Fibroblast of upper back skin (primary cell): Measurements from ENCODE around the gene SLC5A2.
"Not testable (repeated sequence)": the region's sequence is repeated elsewhere in the genome, so short reads cannot be mapped to it uniquely, and the experiment has no call there.

Source experiments
- DNase-seq: peaks from one replicate; pipeline ENCODE4 v3.0.0-alpha.2; 2013

Gene SLC5A2

DNA sequence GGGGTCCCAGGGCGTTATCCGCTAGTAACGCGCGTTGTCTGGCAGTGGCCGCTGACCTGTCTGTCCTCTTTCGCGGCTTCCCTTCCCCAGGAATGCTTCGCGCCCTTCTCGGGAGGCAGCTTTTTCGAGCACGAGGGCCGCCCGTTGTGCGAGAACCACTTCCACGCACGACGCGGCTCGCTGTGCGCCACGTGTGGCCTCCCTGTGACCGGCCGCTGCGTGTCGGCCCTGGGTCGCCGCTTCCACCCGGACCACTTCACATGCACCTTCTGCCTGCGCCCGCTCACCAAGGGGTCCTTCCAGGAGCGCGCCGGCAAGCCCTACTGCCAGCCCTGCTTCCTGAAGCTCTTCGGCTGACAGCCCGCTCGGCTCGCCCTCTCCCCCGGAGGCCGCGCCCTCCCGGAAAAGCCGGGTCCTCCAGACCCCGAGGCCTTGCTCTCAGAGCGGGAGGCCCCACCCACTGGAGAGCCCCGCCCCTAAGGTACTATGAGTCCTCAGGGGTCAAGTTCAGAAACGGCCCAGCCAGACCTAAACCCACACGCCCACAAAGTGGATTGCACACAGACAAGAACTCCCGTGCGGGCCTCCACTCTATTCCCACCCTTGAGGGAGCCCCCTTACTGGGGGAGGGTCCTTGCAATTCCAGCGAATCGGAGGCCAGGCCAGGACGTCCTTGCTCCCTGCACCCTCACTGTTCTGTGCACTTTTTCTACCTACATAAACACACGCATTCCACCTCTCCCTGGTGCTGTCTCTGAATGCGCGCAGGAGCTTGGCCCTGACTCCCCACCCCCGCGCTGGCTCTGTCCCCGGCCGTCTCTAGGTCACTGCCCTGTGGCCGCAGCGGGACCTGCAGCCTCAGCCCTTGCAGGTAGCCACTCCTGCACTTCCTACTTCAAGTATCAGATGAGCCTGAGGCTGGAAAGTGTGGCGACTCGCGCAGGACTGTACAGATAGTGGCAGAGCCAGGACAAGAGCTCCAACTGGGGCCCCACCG lies 5.4 kb upstream of the SLC5A2 start:
- DNase-seq, result no peak

DNA sequence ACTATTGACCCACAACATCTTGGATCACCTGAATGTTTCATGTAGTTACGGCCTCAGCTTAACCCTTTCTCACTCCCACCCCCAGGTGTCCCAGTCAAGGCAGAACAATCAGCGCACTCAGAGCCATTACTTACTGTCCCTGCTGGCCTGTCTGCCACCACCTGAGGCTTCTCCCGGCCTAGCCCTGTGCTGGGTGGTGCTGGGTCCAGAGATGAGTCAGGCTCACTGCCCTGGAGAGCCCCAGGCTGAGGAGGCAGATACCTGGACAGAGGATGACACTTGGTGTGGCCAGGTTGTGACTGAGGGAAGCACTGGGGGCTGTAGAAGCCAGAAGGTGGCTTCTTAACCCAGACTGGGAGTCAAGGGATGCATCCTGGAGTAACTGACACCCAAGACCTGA lies 4.0 kb upstream of the SLC5A2 start:
- no peak for DNase-seq

DNA sequence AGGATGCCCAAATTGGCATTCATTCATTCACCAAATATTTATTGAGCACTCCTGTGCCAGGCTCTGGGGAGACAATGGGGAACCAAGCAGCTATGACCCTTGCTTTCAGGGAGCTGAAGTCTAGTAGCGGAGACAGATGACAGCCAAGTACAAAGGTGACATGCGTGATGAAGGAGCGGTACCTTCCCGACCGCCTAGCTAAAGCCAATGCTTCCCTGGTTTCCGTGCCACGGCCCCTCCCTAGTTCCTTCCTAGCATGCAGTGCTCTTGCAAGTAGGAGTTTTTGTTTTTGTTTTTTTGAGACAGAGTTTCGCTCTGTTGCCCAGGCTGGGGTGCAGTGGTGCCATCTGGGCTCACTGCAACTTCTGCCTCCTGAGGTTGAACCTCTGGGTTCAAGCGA lies 3.2 kb upstream of the SLC5A2 start:
- DNase-seq, result no peak

DNA sequence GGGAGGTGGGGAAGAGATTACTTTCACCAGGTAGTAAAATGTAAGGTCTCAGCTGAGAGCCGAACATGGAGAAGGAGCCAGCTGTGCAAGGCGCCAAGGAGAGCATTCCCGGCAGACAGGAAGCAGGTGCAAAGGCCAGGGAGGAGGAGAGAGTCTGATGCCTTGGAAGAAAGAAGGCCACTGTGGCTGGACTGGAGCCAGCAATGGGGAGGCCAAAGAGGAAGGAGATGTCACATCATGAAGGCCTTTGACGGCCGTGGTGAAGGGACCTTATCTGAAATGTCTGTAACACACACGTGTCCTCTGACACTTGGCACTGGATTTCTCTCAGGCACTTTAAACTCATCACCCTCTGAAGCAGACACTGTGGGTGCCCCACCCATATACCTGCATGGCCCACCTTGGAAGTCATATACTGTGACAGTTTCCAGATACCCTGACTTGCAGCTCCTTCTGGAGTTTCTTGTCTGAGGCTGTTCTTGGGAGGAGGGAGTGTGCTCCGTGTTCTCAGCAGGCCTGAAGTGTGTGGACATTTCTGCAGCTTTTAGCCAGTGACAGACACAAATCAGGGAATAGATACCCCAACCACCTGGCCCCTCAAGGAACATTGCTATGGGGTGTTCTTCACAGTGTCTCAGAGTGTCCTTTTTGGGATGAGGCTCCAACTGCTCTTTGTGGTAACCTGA lies 1.9 kb upstream of the SLC5A2 start:
- DNase-seq, result peak; percentile 23

DNA sequence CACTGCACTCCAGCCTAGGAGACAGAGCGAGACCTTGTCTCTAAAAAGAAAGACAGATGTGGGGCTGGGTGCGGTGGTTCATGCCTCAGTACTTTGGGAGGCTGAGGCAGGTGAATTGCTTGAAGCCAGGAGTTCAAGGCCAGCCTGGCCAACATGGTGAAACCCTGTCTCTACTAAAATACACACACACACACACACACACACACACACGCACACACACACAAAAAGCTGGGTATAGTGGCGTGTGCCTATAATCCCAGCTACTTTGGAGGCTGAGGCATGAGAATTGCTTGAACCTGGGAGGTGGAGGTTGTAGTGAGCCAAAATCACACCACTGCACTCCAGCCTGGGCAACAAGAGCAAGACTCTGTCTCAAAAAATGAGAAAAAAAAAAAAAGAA lies 1.1 kb downstream of the SLC5A2 start:
- not testable (repeated sequence) for DNase-seq

DNA sequence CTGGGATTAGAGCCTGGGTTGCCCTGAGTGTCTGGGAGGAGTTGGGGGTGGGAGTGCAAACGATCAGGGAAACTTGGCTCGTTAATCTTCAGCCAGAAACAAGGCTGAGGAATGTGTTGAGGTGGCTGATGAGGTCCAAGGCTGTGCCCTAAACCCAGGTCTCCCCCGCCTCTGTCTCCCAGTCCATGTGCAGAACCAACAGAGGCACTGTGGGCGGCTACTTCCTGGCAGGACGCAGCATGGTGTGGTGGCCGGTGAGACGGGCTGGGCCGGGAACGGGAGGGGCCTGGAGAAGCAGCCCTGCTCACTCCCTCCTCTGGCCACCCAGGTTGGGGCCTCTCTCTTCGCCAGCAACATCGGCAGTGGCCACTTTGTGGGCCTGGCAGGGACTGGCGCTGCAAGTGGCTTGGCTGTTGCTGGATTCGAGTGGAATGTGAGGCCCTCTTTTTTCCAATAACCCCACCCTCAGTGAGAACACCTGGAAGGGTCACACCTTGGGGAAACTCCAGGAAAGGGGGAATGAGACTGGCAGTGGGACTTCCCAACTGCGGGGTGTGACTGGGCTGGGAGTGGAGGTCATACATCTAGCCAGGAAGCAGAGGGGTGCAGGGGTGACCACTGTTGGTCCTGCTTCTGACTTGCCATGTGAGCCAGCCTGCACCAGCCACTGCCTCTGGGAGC lies 1.7 kb downstream of the SLC5A2 start:
- DNase-seq, result no peak

DNA sequence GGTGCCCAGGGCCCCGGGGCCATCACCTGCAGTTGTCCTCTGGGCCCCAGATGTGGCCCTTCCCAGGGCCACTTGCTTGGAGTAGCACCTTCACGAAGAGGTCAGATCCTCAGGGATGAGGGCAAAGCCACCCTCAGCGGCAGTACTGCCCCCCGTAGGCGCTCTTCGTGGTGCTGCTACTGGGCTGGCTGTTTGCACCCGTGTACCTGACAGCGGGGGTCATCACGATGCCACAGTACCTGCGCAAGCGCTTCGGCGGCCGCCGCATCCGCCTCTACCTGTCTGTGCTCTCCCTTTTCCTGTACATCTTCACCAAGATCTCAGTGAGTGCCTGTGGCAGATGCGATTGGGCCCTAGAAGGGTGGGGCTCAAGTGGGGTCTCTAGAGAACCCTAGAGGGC lies 2.6 kb downstream of the SLC5A2 start:
- DNase-seq, result no peak

DNA sequence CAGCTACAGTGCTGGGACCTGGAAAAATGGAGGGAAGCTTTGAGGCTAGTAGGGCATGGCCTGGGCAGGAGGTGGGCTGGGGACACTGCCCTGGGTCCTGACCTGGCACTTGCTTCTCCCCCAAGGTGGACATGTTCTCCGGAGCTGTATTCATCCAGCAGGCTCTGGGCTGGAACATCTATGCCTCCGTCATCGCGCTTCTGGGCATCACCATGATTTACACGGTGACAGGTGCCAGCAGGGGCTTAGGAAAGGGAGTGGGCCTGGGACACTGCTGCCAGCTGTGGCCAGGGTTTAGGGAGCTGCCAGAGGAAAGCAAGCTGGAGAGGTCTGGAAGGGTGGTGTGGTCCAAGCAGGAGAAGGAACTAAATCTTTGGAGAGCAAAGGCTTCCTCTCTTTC lies 3.1 kb downstream of the SLC5A2 start:
- DNase-seq, result no peak

DNA sequence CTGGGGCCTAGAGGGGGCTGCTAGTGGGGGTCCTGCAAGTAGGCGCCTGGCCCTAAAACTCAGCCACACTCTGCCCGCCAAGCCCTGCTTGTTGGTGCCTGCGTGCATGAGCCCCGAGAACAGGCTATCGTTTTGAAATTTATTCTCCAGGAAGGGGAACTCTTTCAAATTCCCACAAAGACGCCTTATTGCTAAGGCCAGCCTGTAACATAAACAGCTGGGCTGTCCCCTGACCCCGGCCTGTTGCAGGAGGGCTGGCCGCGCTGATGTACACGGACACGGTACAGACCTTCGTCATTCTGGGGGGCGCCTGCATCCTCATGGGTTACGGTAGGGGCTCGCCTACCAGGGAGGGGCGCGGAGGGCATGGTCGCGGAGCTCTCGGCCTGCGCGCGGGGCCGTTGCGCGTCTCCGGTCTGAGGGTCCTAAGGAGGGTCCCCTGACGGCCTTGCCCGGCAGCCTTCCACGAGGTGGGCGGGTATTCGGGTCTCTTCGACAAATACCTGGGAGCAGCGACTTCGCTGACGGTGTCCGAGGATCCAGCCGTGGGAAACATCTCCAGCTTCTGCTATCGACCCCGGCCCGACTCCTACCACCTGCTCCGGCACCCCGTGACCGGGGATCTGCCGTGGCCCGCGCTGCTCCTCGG lies 4.3 kb downstream of the SLC5A2 start:
- DNase-seq, result no peak

DNA sequence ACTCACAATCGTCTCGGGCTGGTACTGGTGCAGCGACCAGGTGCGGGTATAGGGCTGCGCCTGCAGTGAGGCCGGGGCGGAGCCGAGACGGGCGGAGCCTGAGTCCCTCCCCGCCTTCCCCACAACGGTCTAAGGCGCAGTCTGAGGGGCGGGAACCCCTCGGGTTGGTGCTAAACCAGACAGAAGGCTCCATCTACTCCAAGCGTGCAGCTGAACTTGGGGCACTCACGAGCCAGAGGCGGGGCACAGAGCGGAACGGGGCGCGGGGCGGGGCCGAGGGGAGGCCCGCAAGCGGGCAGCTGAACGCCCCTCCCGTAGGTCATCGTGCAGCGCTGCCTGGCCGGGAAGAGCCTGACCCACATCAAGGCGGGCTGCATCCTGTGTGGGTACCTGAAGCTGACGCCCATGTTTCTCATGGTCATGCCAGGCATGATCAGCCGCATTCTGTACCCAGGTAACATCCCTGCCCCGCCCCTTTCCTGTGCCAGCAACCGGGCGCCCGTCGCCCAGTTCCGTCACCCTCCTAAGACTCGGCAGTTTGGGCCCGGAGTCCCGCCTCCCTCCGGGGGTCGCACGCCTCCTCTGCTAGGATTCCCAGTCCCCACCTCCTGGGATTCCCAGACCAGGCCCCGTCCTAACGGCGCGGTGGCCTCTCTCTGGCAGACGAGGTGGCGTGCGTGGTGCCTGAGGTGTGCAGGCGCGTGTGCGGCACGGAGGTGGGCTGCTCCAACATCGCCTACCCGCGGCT lies 5.0 kb downstream of the SLC5A2 start:
- no peak for DNase-seq

DNA sequence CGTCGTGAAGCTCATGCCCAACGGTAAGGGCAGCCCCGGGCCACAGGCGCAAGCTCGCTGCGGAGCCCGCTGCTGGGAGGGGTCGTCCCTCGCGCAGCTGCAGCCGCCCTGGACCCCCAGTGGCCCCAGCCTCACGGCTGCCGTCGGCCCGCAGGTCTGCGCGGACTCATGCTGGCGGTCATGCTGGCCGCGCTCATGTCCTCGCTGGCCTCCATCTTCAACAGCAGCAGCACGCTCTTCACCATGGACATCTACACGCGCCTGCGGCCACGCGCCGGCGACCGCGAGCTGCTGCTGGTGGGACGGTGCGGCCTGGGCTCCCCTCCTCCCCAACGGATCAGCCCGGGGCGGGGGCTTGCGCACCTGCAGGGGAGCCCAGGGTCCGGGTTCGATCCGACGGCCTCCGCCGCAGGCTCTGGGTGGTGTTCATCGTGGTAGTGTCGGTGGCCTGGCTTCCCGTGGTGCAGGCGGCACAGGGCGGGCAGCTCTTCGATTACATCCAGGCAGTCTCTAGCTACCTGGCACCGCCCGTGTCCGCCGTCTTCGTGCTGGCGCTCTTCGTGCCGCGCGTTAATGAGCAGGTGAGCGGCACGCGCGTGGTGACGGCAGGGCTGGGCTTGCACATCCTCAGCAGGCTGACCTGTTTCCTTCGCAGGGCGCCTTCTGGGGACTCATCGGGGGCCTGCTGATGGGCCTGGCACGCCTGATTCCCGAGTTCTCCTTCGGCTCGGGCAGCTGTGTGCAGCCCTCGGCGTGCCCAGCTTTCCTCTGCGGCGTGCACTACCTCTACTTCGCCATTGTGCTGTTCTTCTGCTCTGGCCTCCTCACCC lies 5.8 kb downstream of the SLC5A2 start:
- DNase-seq, result no peak

DNA sequence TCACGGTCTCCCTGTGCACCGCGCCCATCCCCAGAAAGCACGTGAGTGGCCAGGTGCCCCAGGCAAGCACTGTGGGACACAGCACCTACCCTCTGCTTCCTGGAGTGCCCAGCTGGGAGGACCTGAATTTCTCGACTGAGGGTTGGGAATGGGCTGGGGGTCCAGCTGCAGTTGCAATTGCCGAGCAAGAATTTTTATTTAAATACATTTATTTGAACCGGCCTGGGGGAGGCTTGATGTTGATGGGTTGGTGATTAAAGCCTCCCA lies 6.3 kb downstream of the SLC5A2 start:
- no peak for DNase-seq

DNA sequence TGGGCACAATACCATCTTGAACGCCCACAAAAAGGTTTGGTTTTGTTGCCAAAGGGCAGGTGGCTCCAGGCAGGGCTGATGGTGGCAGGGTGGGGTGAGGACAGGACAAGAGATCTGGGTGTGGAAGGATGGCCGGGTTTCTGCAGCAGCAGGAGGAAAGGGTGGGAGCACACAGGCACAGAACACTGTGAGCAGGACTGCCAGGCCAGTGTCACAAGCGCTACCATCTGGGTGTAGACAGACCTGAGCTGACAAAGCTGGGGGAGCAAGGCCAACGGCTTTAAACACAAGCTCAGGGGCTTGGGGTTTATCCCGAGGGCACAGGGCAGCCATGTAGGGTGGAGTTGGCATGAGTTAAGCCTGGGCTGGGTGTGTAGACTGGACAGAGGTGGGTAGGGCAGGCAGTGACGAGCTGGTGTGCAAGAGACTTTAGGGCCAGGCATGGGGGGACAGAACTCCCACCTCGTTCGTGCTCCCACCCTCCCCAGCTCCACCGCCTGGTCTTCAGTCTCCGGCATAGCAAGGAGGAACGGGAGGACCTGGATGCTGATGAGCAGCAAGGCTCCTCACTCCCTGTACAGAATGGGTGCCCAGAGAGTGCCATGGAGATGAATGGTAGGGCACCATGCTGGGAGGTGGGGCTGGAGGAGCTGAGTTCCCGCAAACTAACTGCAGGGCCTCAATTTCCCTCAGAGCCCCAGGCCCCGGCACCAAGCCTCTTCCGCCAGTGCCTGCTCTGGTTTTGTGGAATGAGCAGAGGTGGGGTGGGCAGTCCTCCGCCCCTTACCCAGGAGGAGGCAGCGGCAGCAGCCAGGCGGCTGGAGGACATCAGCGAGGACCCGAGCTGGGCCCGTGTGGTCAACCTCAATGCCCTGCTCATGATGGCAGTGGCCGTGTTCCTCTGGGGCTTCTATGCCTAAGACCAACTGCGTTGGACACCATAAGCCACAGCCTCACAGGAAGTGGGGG lies 7.0 kb downstream of the SLC5A2 start:
- DNase-seq, result no peak

DNA sequence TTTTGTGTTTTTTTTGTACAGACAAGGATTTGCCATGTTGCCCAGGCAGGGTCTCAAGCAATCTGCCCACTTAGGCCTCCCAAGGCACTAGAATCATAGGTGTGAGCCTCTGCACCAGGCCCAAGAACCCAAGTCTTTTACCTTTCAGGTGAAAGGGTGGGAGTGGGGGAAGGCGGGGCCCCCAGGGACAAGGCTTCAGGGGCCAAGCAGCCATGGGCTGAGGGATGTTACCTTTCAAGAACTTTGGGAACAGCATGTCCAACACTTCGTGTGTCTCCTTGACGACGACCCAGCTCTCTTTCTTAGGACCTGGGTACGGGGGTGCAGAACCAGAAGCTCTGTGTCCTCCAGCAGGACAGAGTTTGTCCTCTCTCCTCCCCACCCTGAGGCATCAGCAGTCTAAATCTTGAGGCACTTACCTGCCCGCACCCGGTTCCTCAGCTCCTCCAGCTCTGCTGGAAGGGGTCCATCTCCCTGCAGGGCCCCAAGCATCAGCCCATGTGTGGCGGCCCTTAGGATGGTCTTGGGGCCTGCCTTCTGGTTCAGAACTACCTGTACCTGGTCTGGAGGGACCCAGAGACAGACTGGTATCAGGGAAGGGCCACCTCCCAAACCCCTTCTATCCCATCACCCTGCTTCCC lies 9.0 kb downstream of the SLC5A2 start:
- no peak for DNase-seq

DNA sequence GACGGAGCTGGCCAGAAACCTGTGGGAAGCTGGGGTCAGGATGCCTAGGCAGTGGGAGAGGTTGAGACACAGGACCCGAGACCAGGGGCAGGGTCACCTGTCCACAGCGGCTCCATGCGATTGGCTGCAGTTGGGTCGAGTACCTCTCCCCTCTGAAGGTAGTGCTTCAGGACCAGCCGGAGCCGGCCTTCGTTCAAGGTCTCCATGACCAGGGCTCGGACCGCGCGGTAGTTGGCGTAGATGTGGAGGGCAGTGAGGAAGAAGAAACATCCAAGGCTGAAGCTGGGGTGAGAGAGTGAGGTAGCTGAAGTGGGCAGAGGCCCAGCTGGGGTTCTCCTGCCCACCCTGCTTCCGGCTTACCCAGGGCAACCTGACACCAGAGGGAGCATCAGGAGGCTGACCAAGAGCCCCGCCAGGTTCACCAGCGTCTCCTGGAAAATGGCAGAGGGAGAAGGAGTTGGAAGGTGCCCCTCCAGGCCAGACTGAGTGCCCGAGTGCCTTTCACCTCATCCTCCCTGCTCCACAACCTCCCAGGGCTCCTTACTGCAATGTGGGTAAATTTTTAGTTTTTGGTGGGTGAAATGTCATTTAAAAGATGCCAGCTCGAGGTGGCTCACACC lies 10.7 kb downstream of the SLC5A2 start:
- DNase-seq, result no peak

DNA sequence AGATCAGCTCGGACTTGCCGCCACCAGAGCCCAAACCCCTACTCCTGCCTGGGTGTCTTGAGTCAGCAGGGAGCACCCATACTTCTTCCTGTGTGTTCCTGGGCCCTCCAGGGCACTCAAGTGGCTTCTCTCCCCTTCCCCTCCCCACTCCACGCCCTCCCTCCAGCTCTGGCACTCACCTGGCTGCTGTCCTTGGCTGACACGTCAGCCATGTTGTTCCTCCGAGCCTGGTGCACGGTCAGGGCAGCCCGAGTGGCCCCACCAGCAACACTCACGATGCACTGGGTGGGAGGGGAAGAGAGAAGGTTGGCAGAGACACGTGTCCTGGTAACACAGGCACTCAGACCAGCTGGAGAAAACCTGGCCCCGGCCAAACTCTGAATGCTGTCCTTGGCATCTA lies 13.7 kb downstream of the SLC5A2 start:
- no peak for DNase-seq

DNA sequence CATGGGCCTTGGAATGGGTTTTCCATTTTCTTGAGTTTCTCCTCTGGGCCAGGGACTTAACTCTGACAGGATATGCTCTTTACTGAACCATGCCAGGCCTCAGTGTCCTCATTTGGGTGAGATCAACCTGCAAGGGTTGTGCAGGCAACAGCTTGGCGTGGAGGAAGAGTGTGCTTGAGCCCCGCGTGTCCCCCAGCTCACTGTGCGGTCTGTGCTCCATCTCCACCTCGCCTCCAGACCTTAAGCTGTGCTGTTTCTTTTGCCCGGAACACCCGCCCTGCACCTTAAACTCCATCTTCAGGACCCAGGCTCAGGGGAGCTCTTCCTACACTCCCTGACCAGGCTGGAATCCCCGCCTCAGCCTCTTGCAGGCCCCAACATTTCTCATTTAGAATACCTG lies 15.6 kb downstream of the SLC5A2 start:
- DNase-seq, result no peak

DNA sequence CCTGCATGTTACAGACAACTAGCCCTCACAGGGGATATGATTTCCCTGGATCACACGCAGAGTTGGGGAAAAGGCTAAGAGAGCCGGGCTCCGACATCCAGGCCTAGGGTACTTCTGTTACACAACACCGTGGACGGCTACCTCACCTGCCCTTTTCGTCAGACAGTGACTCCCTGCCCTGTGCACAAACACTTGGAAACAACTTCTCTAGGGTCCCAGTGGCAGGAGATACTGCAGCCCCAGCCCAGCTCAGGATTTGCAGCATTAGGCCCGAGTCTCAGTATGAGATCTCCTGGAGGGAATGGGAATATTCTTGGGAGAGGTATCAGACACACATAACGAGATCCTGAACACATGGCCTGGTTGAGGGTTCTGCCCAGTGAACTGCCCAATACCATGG lies 17.0 kb downstream of the SLC5A2 start:
- DNase-seq, result no peak

DNA sequence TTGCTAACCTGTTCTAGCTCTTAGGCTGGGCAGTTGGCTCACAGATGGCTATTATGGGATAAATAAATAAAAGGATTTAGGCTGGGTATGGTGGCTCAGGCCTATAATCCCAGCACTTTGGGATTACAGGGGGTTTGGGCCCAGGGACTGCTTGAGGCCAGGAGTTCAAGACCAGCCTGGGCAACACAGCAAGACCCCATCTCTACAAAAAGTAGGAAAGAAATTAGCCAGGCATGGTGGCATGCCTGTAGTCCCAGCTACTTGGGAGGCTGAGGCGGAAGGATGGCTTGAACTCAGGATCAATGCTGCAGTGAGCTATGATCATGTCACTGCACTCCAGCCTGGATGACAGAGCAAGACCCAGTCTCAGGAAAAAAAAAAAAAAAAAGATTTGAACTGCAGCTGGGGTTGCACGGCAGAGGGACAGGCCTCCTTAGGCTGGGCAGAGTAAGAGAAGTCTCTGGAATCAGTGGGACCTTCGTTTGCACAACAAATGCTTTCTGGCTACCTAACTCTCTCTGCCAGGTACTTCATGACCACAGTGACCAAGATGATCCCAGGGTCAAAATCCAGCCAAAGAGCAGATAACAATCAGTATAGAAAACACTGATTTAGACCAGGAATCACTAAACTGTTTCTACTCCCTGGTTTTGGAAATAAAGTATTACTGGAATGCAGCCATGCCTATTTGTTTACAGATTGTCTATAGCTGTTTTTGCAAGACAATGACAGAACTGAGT lies 18.5 kb downstream of the SLC5A2 start:
- no peak for DNase-seq
